ENCODE results near the gene TGFBR3. TPM values are rescaled to one million over a fixed set of nuclear protein-coding genes. Genes with fewer than 3 reads are reported as not detected.

Gene TGFBR3
- total RNA-seq, 1 experiment from 2014 or later, result 2.4 TPM

- Histone ChIP-seq H3K14ac (ENCODE audit: insufficient read depth, low read length) (no peak overlapping the region; the same call in 1 of the 2 replicates), H4K5ac (ENCODE audit: insufficient read length, low read depth, low read length) (no peak overlapping the region), H3K23me2 (ENCODE audit: insufficient read length, low read depth, low read length, poor library complexity, severe bottlenecking) (peaks cover 13% of the 10 kb centered on the region), H2BK20ac (ENCODE audit: low read depth, low read length, poor library complexity, severe bottlenecking) (no peak overlapping the region), H2BK12ac (ENCODE audit: insufficient read length, low read depth, low read length) (no peak overlapping the region), H3K9ac (ENCODE audit: extremely low read depth, insufficient read length, low read length) (no peak overlapping the region), H3K79me2 (ENCODE audit: insufficient read depth, low read length) (no peaks in the 10 kb centered on the region), H2AK5ac (ENCODE audit: insufficient read length, low read length) (no peak overlapping the region), H3K27me3 (ENCODE audit: insufficient read depth, low read length) (peaks cover 12% of the 10 kb centered on the region; the same call in 1 of the 2 replicates), H3T11ph (ENCODE audit: low read length) (no peak overlapping the region), H3K79me1 (ENCODE audit: insufficient read depth, low read depth, low read length, poor library complexity, severe bottlenecking) (no peaks in the 10 kb centered on the region), H2BK120ac (ENCODE audit: low read depth, low read length, poor library complexity, severe bottlenecking) (no peak overlapping the region), H3K27ac (ENCODE audit: insufficient read length, low read depth, low read length) (no peak overlapping the region), H4K20me1 (ENCODE audit: control insufficient read depth, insufficient read depth, insufficient read length) (no peaks in the 10 kb centered on the region), H3K18ac (ENCODE audit: insufficient read length, low read depth, low read length) (no peak overlapping the region), H4K8ac (replicated peaks; ENCODE audit: insufficient read length, low read depth, low read length) (no peak overlapping the region), H3K4me1 (ENCODE audit: insufficient read depth, low read length) (no peaks in the 10 kb centered on the region), H2AFZ (ENCODE audit: low read length) (no peak overlapping the region), H3K4ac (ENCODE audit: low read depth, low read length) (no peak overlapping the region), H2BK15ac (ENCODE audit: low read depth, low read length) (no peak overlapping the region), H3K9me3 (ENCODE audit: control insufficient read depth, low read depth, low read length) (no peaks in the 10 kb centered on the region), H3K56ac (ENCODE audit: insufficient read length, low read depth, low read length) (no peak overlapping the region), H4K91ac (ENCODE audit: insufficient read length, low read depth, low read length) (no peak overlapping the region), H3K4me2 (ENCODE audit: insufficient read depth, insufficient read length, low read length) (peak overlapping the region; percentile 85), H2BK5ac (ENCODE audit: insufficient read length, low read length) (no peak overlapping the region), H3K23ac (ENCODE audit: insufficient read length, low read depth, low read length) (no peak overlapping the region)
- WGBS (ENCODE audit: extremely low coverage, insufficient read length, low lambda C conversion rate), result no CpG with 5 or more reads among the region's 42 CpGs
- Mint-ChIP-seq H3K9me3 (peaks cover 0 to 2% of the 10 kb centered on the region in 2 experiments; a peak in 3 of 5 replicates), H3K4me3 (peak overlapping the region; percentile 78 to 88), H3K27me3 (ENCODE audit: low read depth) (peaks cover 48% of the 10 kb centered on the region), H3K27ac (no peak overlapping the region; a peak in 1 of 7 replicates), H3K36me3 (ENCODE audit: insufficient read depth in 1 of 3, low read depth in 3 of 3) (0 out of 7 replicates have a peak, but pooled peaks cover 0 to 3% (median 0%) of the 10 kb centered on the region in 3 experiments), H3K4me1 (peaks cover 15 to 16% of the 10 kb centered on the region in 2 experiments)
- TF ChIP-seq, protein P1, sequence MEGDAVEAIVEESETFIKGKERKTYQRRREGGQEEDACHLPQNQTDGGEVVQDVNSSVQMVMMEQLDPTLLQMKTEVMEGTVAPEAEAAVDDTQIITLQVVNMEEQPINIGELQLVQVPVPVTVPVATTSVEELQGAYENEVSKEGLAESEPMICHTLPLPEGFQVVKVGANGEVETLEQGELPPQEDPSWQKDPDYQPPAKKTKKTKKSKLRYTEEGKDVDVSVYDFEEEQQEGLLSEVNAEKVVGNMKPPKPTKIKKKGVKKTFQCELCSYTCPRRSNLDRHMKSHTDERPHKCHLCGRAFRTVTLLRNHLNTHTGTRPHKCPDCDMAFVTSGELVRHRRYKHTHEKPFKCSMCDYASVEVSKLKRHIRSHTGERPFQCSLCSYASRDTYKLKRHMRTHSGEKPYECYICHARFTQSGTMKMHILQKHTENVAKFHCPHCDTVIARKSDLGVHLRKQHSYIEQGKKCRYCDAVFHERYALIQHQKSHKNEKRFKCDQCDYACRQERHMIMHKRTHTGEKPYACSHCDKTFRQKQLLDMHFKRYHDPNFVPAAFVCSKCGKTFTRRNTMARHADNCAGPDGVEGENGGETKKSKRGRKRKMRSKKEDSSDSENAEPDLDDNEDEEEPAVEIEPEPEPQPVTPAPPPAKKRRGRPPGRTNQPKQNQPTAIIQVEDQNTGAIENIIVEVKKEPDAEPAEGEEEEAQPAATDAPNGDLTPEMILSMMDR (conservative IDR thresholded peaks at IDR 0.05), result no peak
- DNase-seq, result no peak
These were observed 687 bp downstream of the TGFBR3 start for GRCh38 chr1:91885213-91885715.
